K562 (cell line): Measurements from ENCODE around the gene SLC15A1. TPM values are rescaled to one million over a fixed set of nuclear protein-coding genes. Genes with fewer than 3 reads are reported as not detected.
"Not testable (repeated sequence)": the region's sequence is repeated elsewhere in the genome, so short reads cannot be mapped to it uniquely, and the experiment has no call there.

Source experiments
- ATAC-seq: fragments of 200-7000 bp; cut with Tn5 transposase; 3 replicates; pipeline ENCODE4 v1.9.1; 2020; ENCODE audit warnings: moderate library complexity
- BruUV-seq: library from RNA; stranded (reverse); fragments of 400-500 nt; replicated peaks from 2 replicates; lab custom pipeline; 2021; lab: Mats Ljungman, UMichigan
- CTCF ChIA-PET: fragments of 300-600 bp; formaldehyde crosslinking; extraction: SDS; loops from one replicate; lab custom pipeline; 2021; ENCODE audit warnings: low intra/inter-chr PET ratio; lab: Yijun Ruan, JAX
- POLR2A ChIA-PET: fragments of 300-600, 350-650 bp; sonication (Branson Sonifier 250); formaldehyde crosslinking; extraction: SDS; loops from one replicate; lab custom pipeline; 2021; ENCODE audit warnings: antibody characterized with exemption, inconsistent platforms; lab: Yijun Ruan, JAX
- DNase-seq, 4 experiments: peaks; one replicate each; pipeline versions ENCODE4 v3.0.0 to v3.0.0-alpha.2; 2011 to 2018; ENCODE audit warnings: low spot score in 3 of 4, mixed read lengths in 3 of 4; ENCODE audit errors: extremely low read depth in 1 of 4
- FAIRE-seq: peaks from 2 replicates; lab custom pipeline; 2011; peaks lifted over from hg19 to GRCh38; lab: Jason Lieb, UNC
- H2AFZ ChIP-seq: 2 replicates; pipeline ENCODE4 v1.6.0; 2011; ENCODE audit warnings: low read depth, low read length, control low read depth, inconsistent platforms
- H3K27ac ChIP-seq: fragments of 200-600 bp; 3 replicates; pipeline ENCODE4 v1.8.0; 2011; ENCODE audit warnings: low read depth, mild to moderate bottlenecking, control low read depth, inconsistent platforms, low read length, moderate library complexity, mixed read lengths; ENCODE audit errors: extremely low read depth
- H3K27me3 ChIP-seq, 2 experiments: fragments of 300-600 bp in 1 of 2; 2 replicates in 1 of 2; 3 replicates in 1 of 2; pipeline versions ENCODE4 v1.6.0 to v1.8.0; 2011; ENCODE audit warnings: inconsistent platforms in 2 of 2, low read length in 2 of 2, mild to moderate bottlenecking in 1 of 2, mixed read lengths in 1 of 2, moderate library complexity in 1 of 2; ENCODE audit not compliant: control insufficient read depth in 2 of 2, insufficient read depth in 2 of 2
- H3K36me3 ChIP-seq: fragments of 300-600 bp; 3 replicates; pipeline ENCODE4 v1.8.0; 2011; ENCODE audit warnings: mild to moderate bottlenecking, low read length, inconsistent platforms; ENCODE audit not compliant: control insufficient read depth, insufficient read depth
- H3K4me1 ChIP-seq, 2 experiments: fragments of 200-600 bp in 1 of 2; replicated peaks in 1 of 2; 2 replicates in 1 of 2; 3 replicates in 1 of 2; pipeline versions ENCODE4 v1.5.1 to v1.8.0; 2011; ENCODE audit warnings: inconsistent platforms in 2 of 2, low read length in 2 of 2, mild to moderate bottlenecking in 1 of 2, mixed read lengths in 1 of 2, moderate library complexity in 1 of 2; ENCODE audit not compliant: control insufficient read depth in 2 of 2, insufficient read depth in 2 of 2
- H3K4me2 ChIP-seq: 2 replicates; pipeline ENCODE4 v1.6.1; 2011; ENCODE audit warnings: low read length, control low read depth, inconsistent platforms, mixed read lengths; ENCODE audit not compliant: insufficient read depth
- H3K4me3 ChIP-seq: fragments of 200-600 bp; sonication (generic), shearing (Covaris generic); 2 replicates; pipeline ENCODE4 v1.5.1; 2016; ENCODE audit warnings: control low read depth, inconsistent platforms
- H3K79me2 ChIP-seq: fragments of 200-600 bp; 3 replicates; pipeline ENCODE4 v1.8.0; 2011; ENCODE audit warnings: low read length, inconsistent platforms; ENCODE audit not compliant: control insufficient read depth, insufficient read depth
- H3K9ac ChIP-seq, 2 experiments: 2 replicates each; pipeline versions ENCODE4 v1.6.0 to v1.6.1; 2011; ENCODE audit warnings: low read depth in 2 of 2, low read length in 2 of 2, control low read depth in 1 of 2, inconsistent platforms in 1 of 2, mild to moderate bottlenecking in 1 of 2, mixed read lengths in 1 of 2; ENCODE audit not compliant: insufficient read depth in 1 of 2
- H3K9me1 ChIP-seq: one replicate; pipeline ENCODE4 v1.6.0; 2011; ENCODE audit warnings: inconsistent platforms, mild to moderate bottlenecking, low read length, moderate library complexity; ENCODE audit not compliant: control insufficient read depth, insufficient read depth
- H3K9me3 ChIP-seq: replicated peaks from 2 replicates; pipeline ENCODE4 v1.5.1; 2011; ENCODE audit warnings: low read depth, low read length, inconsistent platforms; ENCODE audit not compliant: control insufficient read depth, insufficient read depth
- H4K20me1 ChIP-seq: replicated peaks from 2 replicates; pipeline ENCODE4 v1.6.1; 2011; ENCODE audit warnings: low read length, inconsistent platforms, mixed read lengths; ENCODE audit not compliant: control insufficient read depth, insufficient read depth
- HDAC6 ChIP-seq: IDR thresholded peaks from 2 replicates; pipeline ENCODE4 v1.6.1; 2012; ENCODE audit warnings: low read depth, mild to moderate bottlenecking, control low read depth, inconsistent platforms, low read length, moderate library complexity
- PTRF ChIP-seq: fragments of 450-650 bp; IDR thresholded peaks from 2 replicates; pipeline ENCODE4 v1.6.1; 2016; ENCODE audit warnings: mild to moderate bottlenecking, missing genetic modification characterization, missing compliant biosample characterization
- SMAD4 ChIP-seq: fragments of 250-450 bp; sonication (Bioruptor Pico); conservative IDR thresholded peaks from 2 replicates; pipeline ENCODE4 v1.8.0; 2021; ENCODE audit warnings: inconsistent platforms, mild to moderate bottlenecking, moderate library complexity
- SPI1 ChIP-seq: IDR thresholded peaks from 2 replicates; pipeline ENCODE4 v1.6.1; 2011; ENCODE audit warnings: low read depth, low read length, control low read depth, borderline replicate concordance
- ZFP30 ChIP-seq: fragments of 250-450 bp; sonication (Bioruptor Pico); IDR thresholded peaks from 2 replicates; pipeline ENCODE4 v1.8.0; 2022; ENCODE audit warnings: moderate library complexity, mild to moderate bottlenecking, inconsistent platforms, borderline replicate concordance
- ZNF146 ChIP-seq: IDR thresholded peaks from one replicate; pipeline ENCODE4 v1.6.1; 2018; ENCODE audit warnings: missing compliant biosample characterization; ENCODE audit not compliant: unreplicated experiment
- ZNF77 ChIP-seq: fragments of 250-450 bp; sonication (Bioruptor Pico); IDR thresholded peaks from 2 replicates; pipeline ENCODE4 v1.5.0; 2020
- WGBS: fragments of 100-300 bp; shearing (Covaris generic); methylation state at CpG from one replicate; pipeline ENCODE4 v1.1.6; 2016; ENCODE audit warnings: low coverage, mixed read lengths; ENCODE audit not compliant: insufficient coverage; ENCODE audit errors: missing lambda C conversion rate; 5-methylcytosine and 5-hydroxymethylcytosine counted together
- in situ Hi-C: fragments of 300-500 bp; cut with MboI; formaldehyde crosslinking; loops from 4 replicates; pipeline ENCODE4 v1.15.0; 2018; ENCODE audit warnings: inconsistent platforms, mixed read lengths
- intact Hi-C: fragments of 100-400 bp; cut with micrococcal nuclease; formaldehyde crosslinking; loops from 2 replicates; pipeline ENCODE4 v1.14.2; 2022
- polyA plus RNA-seq, 8 experiments: library from polyadenylated mRNA; depleted of rRNA in 4 of 8; stranded (reverse) in 5 of 8; unstranded in 3 of 8; fragments of >200 nt; fragmentation: Nextera tagmentation in 2 of 8; fragmentation: Illumina TruSeq in 1 of 8; extraction: Ambion mirVana in 2 of 8; extraction: Trizol in 1 of 8; gene quantifications; 2 replicates each; pipeline versions ENCODE4 v1.2.1 to v1.2.3, GENCODE V29; 2011 to 2014; ENCODE audit warnings: inconsistent platforms in 1 of 8, missing spikeins in 1 of 8
- total RNA-seq, 7 experiments: library from RNA; depleted of rRNA in 6 of 7; stranded (reverse); fragments of >200 nt in 6 of 7; fragmentation: Illumina TruSeq in 2 of 7; extraction: Trizol in 2 of 7; gene quantifications; 2 replicates each; pipeline versions ENCODE4 v1.2.1 to v1.2.3, GENCODE V29; 2011 to 2021; ENCODE audit warnings: low replicate concordance in 1 of 7
- TF ChIP-seq, protein P1 (sequence below): fragments of 450-650 bp; IDR thresholded peaks from 2 replicates; pipeline ENCODE4 v1.6.1; 2014; ENCODE audit warnings: low read depth, mild to moderate bottlenecking, moderate library complexity, borderline replicate concordance
- TF ChIP-seq, protein P2 (sequence below): fragments of 250-450 bp; sonication (Bioruptor Pico); IDR thresholded peaks from 2 replicates; pipeline ENCODE4 v1.4.0; 2020; ENCODE audit warnings: mild to moderate bottlenecking, moderate library complexity

Gene SLC15A1
- total and polyA plus RNA-seq, 9 of the 15 experiments (the other 6 are each of a cell fraction or from before 2014, with no cell fraction given) = not detected

DNA sequence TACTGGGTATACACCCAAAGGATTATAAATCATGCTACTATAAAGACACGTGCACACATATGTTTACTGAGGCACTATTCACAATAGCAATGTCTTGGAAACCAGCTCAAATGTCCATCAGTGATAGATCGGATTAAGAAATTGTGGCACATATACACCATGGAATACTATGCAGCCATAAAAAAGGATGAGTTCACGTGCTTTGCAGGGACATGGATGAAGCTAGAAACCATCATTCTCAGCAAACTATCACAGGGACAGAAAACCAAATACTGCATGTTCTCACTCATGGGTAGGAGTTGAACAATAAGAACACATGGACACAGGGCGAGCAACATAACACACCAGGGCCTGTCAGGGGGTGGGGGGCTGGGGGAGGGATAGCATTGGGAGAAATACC is 2.0 kb upstream of the SLC15A1 start:
- FAIRE-seq, H3K9me3 ChIP-seq, DNase-seq, BruUV-seq, ATAC-seq, H3K9me1 ChIP-seq, in situ Hi-C loops, H3K9ac ChIP-seq, H4K20me1 ChIP-seq, H3K4me2 ChIP-seq, intact Hi-C loops, H3K79me2 ChIP-seq, H3K4me1 ChIP-seq, H2AFZ ChIP-seq, H3K4me3 ChIP-seq, POLR2A ChIA-PET, CTCF ChIA-PET, H3K27ac ChIP-seq, H3K36me3 ChIP-seq: not testable (repeated sequence)
- peak; percentile 78 for TF ChIP-seq ZNF146
- WGBS = 2% methylated on average over 4 of the region's 4 CpGs
- H3K27me3 ChIP-seq = peaks cover 4 to 33% of the 10 kb centered on the region in 2 experiments; a peak in 4 of 5 replicates

DNA sequence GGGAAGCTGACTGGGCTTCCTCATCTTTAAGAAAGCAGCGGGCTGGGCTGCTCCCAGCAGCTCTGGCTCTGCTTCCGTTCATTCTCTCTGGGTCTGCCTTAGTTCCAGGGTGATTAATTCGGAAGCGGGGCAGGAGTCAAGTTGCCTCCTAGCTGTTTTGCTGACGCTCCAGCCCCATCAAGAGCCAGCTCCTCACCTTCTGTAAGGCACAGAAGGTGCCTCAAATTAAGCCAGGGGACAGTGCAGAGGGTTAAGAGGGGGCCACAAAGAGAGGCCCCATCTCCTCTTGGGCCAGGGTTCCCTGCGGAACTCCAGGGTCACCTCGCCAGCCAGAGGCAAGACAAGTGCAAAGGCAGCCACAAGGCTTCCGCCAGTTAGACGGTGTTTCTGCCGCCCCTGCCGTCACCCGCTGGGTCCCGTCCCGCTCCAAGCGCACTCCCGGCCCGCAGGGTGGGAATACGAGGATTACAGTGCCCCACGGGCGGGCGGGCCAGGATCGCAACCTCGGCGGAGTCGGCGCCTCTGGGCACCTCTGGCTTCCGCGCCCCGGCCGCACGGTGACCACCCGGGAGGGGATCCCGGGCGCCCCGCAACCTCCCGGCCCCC is 508 bp downstream of the SLC15A1 start:
- WGBS = 5% methylated on average over 9 of the region's 36 CpGs
- peaks cover 4 to 53% of the 10 kb centered on the region in 2 experiments; a peak in 4 of 5 replicates for H3K27me3 ChIP-seq
- no peak for ATAC-seq
- no peak for FAIRE-seq
- no peaks in the 10 kb centered on the region for H3K36me3 ChIP-seq
- no peak overlapping the region for H3K9ac ChIP-seq
- H3K4me1 ChIP-seq = peaks cover 0 to 4% of the 10 kb centered on the region in 2 experiments; a peak in 1 of 5 replicates
- H3K9me1 ChIP-seq = no peaks in the 10 kb centered on the region
- ChIA-PET POLR2A (no interaction called here), CTCF (no interaction called here)
- no peak overlapping the region for H3K4me2 ChIP-seq
- no peak overlapping the region for H2AFZ ChIP-seq
- H4K20me1 ChIP-seq = no peaks in the 10 kb centered on the region
- no peaks in the 10 kb centered on the region for H3K79me2 ChIP-seq
- no TSS peak for BruUV-seq
- H3K4me3 ChIP-seq = no peak overlapping the region
- DNase-seq = no peak
- intact Hi-C loops = no loop called here
- no peak overlapping the region for H3K27ac ChIP-seq
- H3K9me3 ChIP-seq = no peaks in the 10 kb centered on the region
- in situ Hi-C loops = no loop called here
- TF ChIP-seq SMAD4 = no peak
- TF ChIP-seq, protein P1, sequence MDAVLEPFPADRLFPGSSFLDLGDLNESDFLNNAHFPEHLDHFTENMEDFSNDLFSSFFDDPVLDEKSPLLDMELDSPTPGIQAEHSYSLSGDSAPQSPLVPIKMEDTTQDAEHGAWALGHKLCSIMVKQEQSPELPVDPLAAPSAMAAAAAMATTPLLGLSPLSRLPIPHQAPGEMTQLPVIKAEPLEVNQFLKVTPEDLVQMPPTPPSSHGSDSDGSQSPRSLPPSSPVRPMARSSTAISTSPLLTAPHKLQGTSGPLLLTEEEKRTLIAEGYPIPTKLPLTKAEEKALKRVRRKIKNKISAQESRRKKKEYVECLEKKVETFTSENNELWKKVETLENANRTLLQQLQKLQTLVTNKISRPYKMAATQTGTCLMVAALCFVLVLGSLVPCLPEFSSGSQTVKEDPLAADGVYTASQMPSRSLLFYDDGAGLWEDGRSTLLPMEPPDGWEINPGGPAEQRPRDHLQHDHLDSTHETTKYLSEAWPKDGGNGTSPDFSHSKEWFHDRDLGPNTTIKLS = no peak
- TF ChIP-seq ZFP30 = no peak
- no peak for TF ChIP-seq ZNF77
- no peak for TF ChIP-seq PTRF (tag)
- TF ChIP-seq HDAC6 = no peak
- TF ChIP-seq, protein P2, sequence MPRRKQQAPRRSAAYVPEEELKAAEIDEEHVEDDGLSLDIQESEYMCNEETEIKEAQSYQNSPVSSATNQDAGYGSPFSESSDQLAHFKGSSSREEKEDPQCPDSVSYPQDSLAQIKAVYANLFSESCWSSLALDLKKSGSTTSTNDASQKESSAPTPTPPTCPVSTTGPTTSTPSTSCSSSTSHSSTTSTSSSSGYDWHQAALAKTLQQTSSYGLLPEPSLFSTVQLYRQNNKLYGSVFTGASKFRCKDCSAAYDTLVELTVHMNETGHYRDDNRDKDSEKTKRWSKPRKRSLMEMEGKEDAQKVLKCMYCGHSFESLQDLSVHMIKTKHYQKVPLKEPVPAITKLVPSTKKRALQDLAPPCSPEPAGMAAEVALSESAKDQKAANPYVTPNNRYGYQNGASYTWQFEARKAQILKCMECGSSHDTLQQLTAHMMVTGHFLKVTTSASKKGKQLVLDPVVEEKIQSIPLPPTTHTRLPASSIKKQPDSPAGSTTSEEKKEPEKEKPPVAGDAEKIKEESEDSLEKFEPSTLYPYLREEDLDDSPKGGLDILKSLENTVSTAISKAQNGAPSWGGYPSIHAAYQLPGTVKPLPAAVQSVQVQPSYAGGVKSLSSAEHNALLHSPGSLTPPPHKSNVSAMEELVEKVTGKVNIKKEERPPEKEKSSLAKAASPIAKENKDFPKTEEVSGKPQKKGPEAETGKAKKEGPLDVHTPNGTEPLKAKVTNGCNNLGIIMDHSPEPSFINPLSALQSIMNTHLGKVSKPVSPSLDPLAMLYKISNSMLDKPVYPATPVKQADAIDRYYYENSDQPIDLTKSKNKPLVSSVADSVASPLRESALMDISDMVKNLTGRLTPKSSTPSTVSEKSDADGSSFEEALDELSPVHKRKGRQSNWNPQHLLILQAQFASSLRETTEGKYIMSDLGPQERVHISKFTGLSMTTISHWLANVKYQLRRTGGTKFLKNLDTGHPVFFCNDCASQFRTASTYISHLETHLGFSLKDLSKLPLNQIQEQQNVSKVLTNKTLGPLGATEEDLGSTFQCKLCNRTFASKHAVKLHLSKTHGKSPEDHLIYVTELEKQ (CRISPR knock-in tag) = no peak
- TF ChIP-seq SPI1 = no peak
